IMR-90 (cell line): ENCODE measurements around the gene RAD52. TPM values are rescaled to one million over a fixed set of nuclear protein-coding genes. Genes with fewer than 3 reads are reported as not detected.

ENCODE experiments used
- ATAC-seq: fragments of 200-7000 bp; cut with Tn5 transposase; 2 replicates; pipeline ENCODE4 v1.9.1; 2020; ENCODE audit warnings: low read depth, mild to moderate bottlenecking, moderate library complexity
- BruUV-seq: library from RNA; stranded (reverse); fragments of 400-500 nt; replicated peaks from 2 replicates; lab custom pipeline; 2021; lab: Mats Ljungman, UMichigan
- CTCF ChIA-PET: fragments of 300-600 bp; formaldehyde crosslinking; extraction: SDS; loops from one replicate; lab custom pipeline; 2021; ENCODE audit warnings: antibody characterized with exemption; lab: Yijun Ruan, JAX
- POLR2A ChIA-PET: fragments of 300-600 bp; sonication (Branson Sonifier 250); formaldehyde crosslinking; loops from one replicate; lab custom pipeline; 2022; ENCODE audit warnings: antibody characterized with exemption; ENCODE audit not compliant: unreplicated experiment; lab: Charles Lee
- DNase-seq: peaks from one replicate; pipeline ENCODE4 v3.0.0; 2013
- H2AFZ ChIP-seq: replicated peaks from 2 replicates; pipeline ENCODE3; 2013; ENCODE audit warnings: low read length, mild to moderate bottlenecking; ENCODE audit not compliant: poor library complexity
- H2AK5ac ChIP-seq: 2 replicates; pipeline ENCODE4 v1.6.1; 2013; ENCODE audit warnings: low read depth, low read length, inconsistent platforms
- H2AK9ac ChIP-seq: replicated peaks from 2 replicates; pipeline ENCODE3; 2013; ENCODE audit warnings: mild to moderate bottlenecking, low read depth, low read length, moderate library complexity; ENCODE audit not compliant: poor library complexity
- H2BK120ac ChIP-seq: 2 replicates; pipeline ENCODE4 v1.6.1; 2013; ENCODE audit warnings: low read depth, low read length, inconsistent platforms
- H2BK15ac ChIP-seq: 3 replicates; pipeline ENCODE4 v1.6.1; 2013; ENCODE audit warnings: low read depth, low read length, inconsistent platforms
- H2BK20ac ChIP-seq: 2 replicates; pipeline ENCODE4 v1.6.1; 2013; ENCODE audit warnings: low read depth, mild to moderate bottlenecking, inconsistent platforms, low read length, moderate library complexity
- H2BK5ac ChIP-seq: 2 replicates; pipeline ENCODE4 v1.6.1; 2013; ENCODE audit warnings: mild to moderate bottlenecking, low read depth, low read length, inconsistent platforms; ENCODE audit not compliant: poor library complexity, severe bottlenecking
- H3K14ac ChIP-seq: replicated peaks from 2 replicates; pipeline ENCODE4 v1.6.1; 2013; ENCODE audit warnings: low read depth, low read length, inconsistent platforms
- H3K18ac ChIP-seq: 2 replicates; pipeline ENCODE4 v1.6.1; 2013; ENCODE audit warnings: low read depth, low read length, control low read depth
- H3K23ac ChIP-seq: 2 replicates; pipeline ENCODE4 v1.6.1; 2013; ENCODE audit warnings: low read depth, low read length, inconsistent platforms
- H3K27ac ChIP-seq: 2 replicates; pipeline ENCODE4 v1.5.1; 2013; ENCODE audit warnings: mild to moderate bottlenecking, control low read depth, low read length; ENCODE audit not compliant: insufficient read depth
- H3K27me3 ChIP-seq: 2 replicates; pipeline ENCODE4 v1.6.1; 2013; ENCODE audit warnings: low read length; ENCODE audit not compliant: control insufficient read depth, insufficient read depth
- H3K36me3 ChIP-seq: 2 replicates; pipeline ENCODE4 v1.6.1; 2013; ENCODE audit warnings: low read length, mixed read lengths; ENCODE audit not compliant: control insufficient read depth, insufficient read depth
- H3K4ac ChIP-seq: 2 replicates; pipeline ENCODE4 v1.6.1; 2013; ENCODE audit warnings: low read depth, low read length, inconsistent platforms
- H3K4me1 ChIP-seq: 2 replicates; pipeline ENCODE4 v1.6.1; 2013; ENCODE audit warnings: low read length, mixed read lengths; ENCODE audit not compliant: control insufficient read depth, insufficient read depth
- H3K4me2 ChIP-seq: 2 replicates; pipeline ENCODE4 v1.6.1; 2013; ENCODE audit warnings: low read depth, mild to moderate bottlenecking, control low read depth, low read length, moderate library complexity
- H3K4me3 ChIP-seq: 2 replicates; pipeline ENCODE4 v1.5.1; 2013; ENCODE audit warnings: low read depth, mild to moderate bottlenecking, control low read depth, low read length, moderate library complexity; ENCODE audit not compliant: insufficient read depth
- H3K56ac ChIP-seq: 2 replicates; pipeline ENCODE4 v1.6.1; 2013; ENCODE audit warnings: low read length, inconsistent platforms; ENCODE audit not compliant: insufficient read depth; ENCODE audit errors: extremely low read depth
- H3K79me1 ChIP-seq, 2 experiments: 2 replicates each; pipeline ENCODE4 v1.6.1; 2013; ENCODE audit warnings: low read length in 2 of 2, inconsistent platforms in 1 of 2, low read depth in 1 of 2
- H3K9ac ChIP-seq: 2 replicates; pipeline ENCODE4 v1.6.1; 2013; ENCODE audit warnings: low read depth, low read length, control low read depth
- H3K9me1 ChIP-seq: 2 replicates; pipeline ENCODE4 v1.6.1; 2013; ENCODE audit warnings: low read length, inconsistent platforms; ENCODE audit not compliant: insufficient read depth
- H3K9me3 ChIP-seq: 2 replicates; pipeline ENCODE4 v1.6.1; 2013; ENCODE audit warnings: low read length; ENCODE audit not compliant: control insufficient read depth, insufficient read depth
- H4K20me1 ChIP-seq: 2 replicates; pipeline ENCODE4 v1.6.1; 2013; ENCODE audit warnings: low read length, inconsistent platforms; ENCODE audit not compliant: insufficient read depth
- H4K5ac ChIP-seq: 2 replicates; pipeline ENCODE4 v1.6.1; 2013; ENCODE audit warnings: mild to moderate bottlenecking, low read depth, low read length, control low read depth
- H4K8ac ChIP-seq, 2 experiments: 2 replicates each; pipeline ENCODE4 v1.6.1; 2013; ENCODE audit warnings: low read depth in 2 of 2, low read length in 2 of 2, control low read depth in 1 of 2, inconsistent platforms in 1 of 2
- H4K91ac ChIP-seq: 2 replicates; pipeline ENCODE4 v1.6.1; 2013; ENCODE audit warnings: low read depth, low read length, inconsistent platforms; ENCODE audit not compliant: insufficient read depth
- NFE2L2 ChIP-seq: fragments of 150-350 bp; IDR thresholded peaks from 2 replicates; pipeline ENCODE4 v1.6.1; 2016; ENCODE audit warnings: low read depth, mild to moderate bottlenecking, low read length
- RCOR1 ChIP-seq: IDR thresholded peaks from 2 replicates; pipeline ENCODE4 v1.6.1; 2012; ENCODE audit warnings: mild to moderate bottlenecking, low read length, improper control_type of control experiment; ENCODE audit not compliant: insufficient replicate concordance
- WGBS, 2 experiments: methylation state at CpG; one replicate each; pipeline versions ENCODE4 v1.1.5 to v1.1.7; 2013; ENCODE audit warnings: missing lambda C conversion rate in 2 of 2; ENCODE audit not compliant: insufficient read length in 1 of 2; ENCODE audit errors: extremely low coverage in 2 of 2; 5-methylcytosine and 5-hydroxymethylcytosine counted together
- dilution Hi-C: fragments of 300-500 bp; cut with HindIII; formaldehyde crosslinking; loops from one replicate; pipeline ENCODE4 v1.14.3; 2018; ENCODE audit warnings: low sequenced_read_pairs; ENCODE audit not compliant: unreplicated experiment
- in situ Hi-C: fragments of 300-500 bp; cut with MboI; formaldehyde crosslinking; loops from 3 replicates; pipeline ENCODE4 v1.14.3; 2019; ENCODE audit warnings: low sequenced_read_pairs, inconsistent platforms, mixed read lengths
- intact Hi-C: fragments of 100-400 bp; cut with micrococcal nuclease; formaldehyde crosslinking; loops from 2 replicates; pipeline ENCODE4 v1.10.0; 2022
- polyA plus RNA-seq, 3 experiments: library from polyadenylated mRNA; depleted of rRNA; stranded (reverse); fragments of >200 nt; gene quantifications; 2 replicates each; pipeline ENCODE4 v1.2.3, GENCODE V29; 2012; ENCODE audit warnings: low replicate concordance in 1 of 3
- total RNA-seq: library from RNA; depleted of rRNA; stranded (reverse); fragments of >200 nt; gene quantifications from 2 replicates; pipeline ENCODE4 v1.2.3, GENCODE V29; 2012
- TF ChIP-seq, protein P1 (sequence below): fragments of 150-350 bp; IDR thresholded peaks from 2 replicates; pipeline ENCODE4 v1.6.1; 2016; ENCODE audit warnings: low read depth, mild to moderate bottlenecking, low read length, moderate library complexity, borderline replicate concordance
- TF ChIP-seq, protein P2 (sequence below): conservative IDR thresholded peaks from 2 replicates; pipeline ENCODE4 v1.5.1; 2012; ENCODE audit warnings: mild to moderate bottlenecking, low read depth, low read length, improper control_type of control experiment

RAD52 gene
- total and polyA plus RNA-seq, 2 of the 4 experiments (the other 2 are of a cell fraction): 10.7 to 11.3 TPM

DNA sequence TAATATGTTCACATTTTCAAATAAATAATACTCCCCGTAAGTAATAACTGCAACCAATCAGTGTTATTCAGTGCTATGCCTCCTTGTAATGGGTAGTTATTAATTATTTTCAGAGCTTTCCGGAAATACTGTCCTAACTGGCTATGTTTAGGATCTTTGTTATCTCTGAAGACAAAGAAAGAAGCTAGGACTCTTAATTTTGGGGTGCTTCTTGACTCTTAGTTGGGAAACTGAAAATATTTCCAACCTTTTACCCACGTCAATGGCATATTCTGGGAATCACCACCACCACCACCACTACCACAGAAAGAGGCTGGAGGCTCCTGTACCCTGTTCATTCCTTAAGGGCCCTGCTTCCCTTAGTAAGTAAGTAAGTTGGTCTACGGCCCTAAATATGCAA, 39.1 kb downstream of the RAD52 start:
- Histone ChIP-seq H3K27me3 (no peaks in the 10 kb centered on the region), H2BK15ac (no peak overlapping the region), H2AK9ac (no peak overlapping the region), H2AFZ (no peak overlapping the region), H3K4me1 (peaks cover 4% of the 10 kb centered on the region), H3K4ac (no peak overlapping the region), H3K14ac (no peak overlapping the region), H3K9me1 (peaks cover 13% of the 10 kb centered on the region), H3K23ac (no peak overlapping the region), H3K79me1 (peaks cover 9 to 49% of the 10 kb centered on the region in 2 experiments), H3K18ac (no peak overlapping the region), H2BK120ac (no peak overlapping the region), H3K4me2 (no peak overlapping the region), H3K4me3 (no peak overlapping the region), H3K9ac (no peak overlapping the region), H4K91ac (no peak overlapping the region), H2BK5ac (no peak overlapping the region), H4K20me1 (peaks cover 4% of the 10 kb centered on the region), H4K8ac (no peak overlapping the region), H4K5ac (no peak overlapping the region), H2AK5ac (no peak overlapping the region), H3K56ac (no peak overlapping the region), H3K36me3 (peaks cover 64% of the 10 kb centered on the region), H3K27ac (no peak overlapping the region), H2BK20ac (no peak overlapping the region), H3K9me3 (no peaks in the 10 kb centered on the region)
- WGBS, 2 experiments: no CpG with 5 or more reads among the region's 4 CpGs
- TF ChIP-seq, protein P1, sequence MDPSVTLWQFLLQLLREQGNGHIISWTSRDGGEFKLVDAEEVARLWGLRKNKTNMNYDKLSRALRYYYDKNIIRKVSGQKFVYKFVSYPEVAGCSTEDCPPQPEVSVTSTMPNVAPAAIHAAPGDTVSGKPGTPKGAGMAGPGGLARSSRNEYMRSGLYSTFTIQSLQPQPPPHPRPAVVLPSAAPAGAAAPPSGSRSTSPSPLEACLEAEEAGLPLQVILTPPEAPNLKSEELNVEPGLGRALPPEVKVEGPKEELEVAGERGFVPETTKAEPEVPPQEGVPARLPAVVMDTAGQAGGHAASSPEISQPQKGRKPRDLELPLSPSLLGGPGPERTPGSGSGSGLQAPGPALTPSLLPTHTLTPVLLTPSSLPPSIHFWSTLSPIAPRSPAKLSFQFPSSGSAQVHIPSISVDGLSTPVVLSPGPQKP: no peak
- no peak for TF ChIP-seq NFE2L2
- TF ChIP-seq RCOR1: no peak
- TF ChIP-seq, protein P2, sequence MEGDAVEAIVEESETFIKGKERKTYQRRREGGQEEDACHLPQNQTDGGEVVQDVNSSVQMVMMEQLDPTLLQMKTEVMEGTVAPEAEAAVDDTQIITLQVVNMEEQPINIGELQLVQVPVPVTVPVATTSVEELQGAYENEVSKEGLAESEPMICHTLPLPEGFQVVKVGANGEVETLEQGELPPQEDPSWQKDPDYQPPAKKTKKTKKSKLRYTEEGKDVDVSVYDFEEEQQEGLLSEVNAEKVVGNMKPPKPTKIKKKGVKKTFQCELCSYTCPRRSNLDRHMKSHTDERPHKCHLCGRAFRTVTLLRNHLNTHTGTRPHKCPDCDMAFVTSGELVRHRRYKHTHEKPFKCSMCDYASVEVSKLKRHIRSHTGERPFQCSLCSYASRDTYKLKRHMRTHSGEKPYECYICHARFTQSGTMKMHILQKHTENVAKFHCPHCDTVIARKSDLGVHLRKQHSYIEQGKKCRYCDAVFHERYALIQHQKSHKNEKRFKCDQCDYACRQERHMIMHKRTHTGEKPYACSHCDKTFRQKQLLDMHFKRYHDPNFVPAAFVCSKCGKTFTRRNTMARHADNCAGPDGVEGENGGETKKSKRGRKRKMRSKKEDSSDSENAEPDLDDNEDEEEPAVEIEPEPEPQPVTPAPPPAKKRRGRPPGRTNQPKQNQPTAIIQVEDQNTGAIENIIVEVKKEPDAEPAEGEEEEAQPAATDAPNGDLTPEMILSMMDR: no peak
- ChIA-PET POLR2A (no interaction called here), CTCF (no interaction called here)
- DNase-seq: no peak
- in situ Hi-C loops: loop anchor here (25.0 kb wide), 1 partner anchor 677 kb away; the partner anchor contains the start of gene FBXL14
- dilution Hi-C loops: no loop called here
- no peak for ATAC-seq
- BruUV-seq: no TSS peak
- intact Hi-C loops: no loop called here
